C4-2B (cell line): ENCODE data around the gene TRIM43.
"Not testable (repeated sequence)": the region's sequence is repeated elsewhere in the genome, so short reads cannot be mapped to it uniquely, and the experiment has no call there.

Experiments used
- ZFX ChIP-seq: fragments of 450-650 bp; IDR thresholded peaks from 2 replicates; pipeline ENCODE4 v1.6.1; 2017
- TF ChIP-seq, protein P1 (sequence below): fragments of 450-650 bp; conservative IDR thresholded peaks from 2 replicates; pipeline ENCODE4 v1.5.1; 2017; ENCODE audit warnings: mild to moderate bottlenecking

DNA sequence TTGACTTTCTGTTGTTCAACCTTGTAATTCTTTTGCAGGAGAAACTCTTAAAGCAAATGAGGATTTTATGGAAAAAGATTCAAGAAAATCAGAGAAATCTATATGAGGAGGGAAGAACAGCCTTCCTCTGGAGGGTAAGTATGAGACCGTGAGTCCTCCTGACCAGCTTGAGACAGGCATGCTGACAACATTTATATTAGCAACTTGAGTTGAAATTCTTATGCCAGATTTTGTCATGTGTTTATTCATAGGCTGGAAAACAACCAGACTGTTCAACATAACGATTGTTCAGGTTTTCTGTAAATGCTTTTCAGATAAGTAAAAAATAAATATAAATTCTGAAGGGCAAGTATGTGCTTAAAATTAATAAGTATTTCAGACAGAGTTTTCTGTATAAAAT, 3.2 kb downstream of the TRIM43 start:
- TF ChIP-seq, protein P1, sequence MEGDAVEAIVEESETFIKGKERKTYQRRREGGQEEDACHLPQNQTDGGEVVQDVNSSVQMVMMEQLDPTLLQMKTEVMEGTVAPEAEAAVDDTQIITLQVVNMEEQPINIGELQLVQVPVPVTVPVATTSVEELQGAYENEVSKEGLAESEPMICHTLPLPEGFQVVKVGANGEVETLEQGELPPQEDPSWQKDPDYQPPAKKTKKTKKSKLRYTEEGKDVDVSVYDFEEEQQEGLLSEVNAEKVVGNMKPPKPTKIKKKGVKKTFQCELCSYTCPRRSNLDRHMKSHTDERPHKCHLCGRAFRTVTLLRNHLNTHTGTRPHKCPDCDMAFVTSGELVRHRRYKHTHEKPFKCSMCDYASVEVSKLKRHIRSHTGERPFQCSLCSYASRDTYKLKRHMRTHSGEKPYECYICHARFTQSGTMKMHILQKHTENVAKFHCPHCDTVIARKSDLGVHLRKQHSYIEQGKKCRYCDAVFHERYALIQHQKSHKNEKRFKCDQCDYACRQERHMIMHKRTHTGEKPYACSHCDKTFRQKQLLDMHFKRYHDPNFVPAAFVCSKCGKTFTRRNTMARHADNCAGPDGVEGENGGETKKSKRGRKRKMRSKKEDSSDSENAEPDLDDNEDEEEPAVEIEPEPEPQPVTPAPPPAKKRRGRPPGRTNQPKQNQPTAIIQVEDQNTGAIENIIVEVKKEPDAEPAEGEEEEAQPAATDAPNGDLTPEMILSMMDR, result not testable (repeated sequence)
- TF ChIP-seq ZFX, result not testable (repeated sequence)
